Right lobe of liver (tissue), 4 donors: ENCODE results near the gene SPRY2.

Experiments used
- CTCF ChIP-seq, 4 donors: fragments of 200-600 bp in 3 of 4; fragments of 450-650 bp in 1 of 4; IDR thresholded peaks; one replicate each; pipeline versions ENCODE4 v1.5.1 to v1.8.0; 2016 to 2022; ENCODE audit warnings: antibody characterized with exemption in 4 of 4, mild to moderate bottlenecking in 2 of 4
- POLR2A ChIP-seq: fragments of 450-650 bp; IDR thresholded peaks from one replicate; pipeline ENCODE4 v1.6.1; 2017; ENCODE audit warnings: antibody characterized with exemption, mild to moderate bottlenecking
- donor health status: DM: no; HTN: no; CAD: no.
- donor health status: DM: no; HTN: no; CAD: no.
- donor health status: DM: no; HTN: yes; CAD: no.

GRCh38 chr13:80341101-80341755 lies at the start of gene SPRY2:
- TF ChIP-seq CTCF (IDR thresholded peaks at IDR 0.05) (peak; percentile 12 to 44 (median 28)), POLR2A (peak; percentile 99)
